ENCODE results near the gene PIK3CD. TPM values are rescaled to one million over a fixed set of nuclear protein-coding genes. Genes with fewer than 3 reads are reported as not detected.

The PIK3CD gene
- total RNA-seq, 2 donors from 2014 or later: 177 to 204 TPM

DNA sequence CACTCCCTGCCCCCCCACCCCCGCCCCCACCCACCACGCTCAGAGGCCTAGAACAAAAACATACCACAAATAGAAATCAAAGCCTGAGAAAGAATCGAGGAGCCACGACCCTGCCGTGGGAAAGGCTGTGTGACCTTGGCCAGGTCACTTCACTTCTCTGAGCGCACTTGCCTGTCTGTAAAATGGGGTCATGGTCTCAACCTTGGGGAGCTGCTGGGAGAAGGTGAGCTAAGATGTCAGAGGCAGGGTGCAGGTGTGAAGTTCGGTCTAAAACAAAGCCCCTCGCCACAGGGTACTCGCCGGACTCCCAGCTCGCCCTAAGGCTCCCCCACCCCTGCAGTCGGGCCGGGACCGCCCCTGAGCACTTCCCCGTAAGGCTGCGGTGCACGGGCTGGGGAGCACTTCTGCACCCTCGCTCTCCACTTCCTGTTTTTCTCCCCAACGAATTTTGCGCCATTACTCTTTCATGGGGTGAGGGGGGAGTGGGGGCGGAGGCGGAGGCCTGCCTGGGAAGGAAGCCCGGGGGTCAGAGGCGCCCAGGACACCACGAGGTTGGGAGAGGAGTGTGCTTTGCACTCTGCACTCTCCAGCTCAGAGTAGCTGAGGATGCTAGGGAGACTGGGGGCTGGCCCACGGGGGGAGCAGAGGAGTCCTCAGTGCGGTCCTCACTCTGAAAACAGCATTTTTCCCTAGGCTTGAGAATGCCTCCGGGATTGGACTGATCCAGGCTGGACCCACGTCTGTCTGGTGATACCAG lies 21.9 kb upstream of the PIK3CD start:
- Mint-ChIP-seq H3K4me1 (peaks cover 48% of the 10 kb centered on the region), H3K27me3 (no peaks in the 10 kb centered on the region), H3K36me3 (ENCODE audit: low read depth) (peaks cover 4% of the 10 kb centered on the region), H3K27ac (peak overlapping the region; percentile 97), H3K4me3 (peak overlapping the region; percentile 94)
- DNase-seq (peak; percentile 52 to 54 (median 53)), ATAC-seq (peak; percentile 58)
- no peaks in the 10 kb centered on the region for H3K9me3 ChIP-seq (ENCODE audit: control insufficient read depth, low read length, poor library complexity, severe bottlenecking)

GRCh38 chr1:9630331-9631111 lies 21.0 kb upstream of the PIK3CD start:
- Mint-ChIP-seq H3K4me3 (peak overlapping the region; percentile 94), H3K27me3 (no peaks in the 10 kb centered on the region), H3K4me1 (peaks cover 52% of the 10 kb centered on the region), H3K36me3 (ENCODE audit: low read depth) (peaks cover 6% of the 10 kb centered on the region), H3K27ac (peak overlapping the region; percentile 97)
- ATAC-seq (no peak), DNase-seq (no peak)
- no peaks in the 10 kb centered on the region for H3K9me3 ChIP-seq (ENCODE audit: control insufficient read depth, low read length, poor library complexity, severe bottlenecking)

GRCh38 chr1:9631613-9632012 lies 19.9 kb upstream of the PIK3CD start:
- H3K9me3 ChIP-seq (ENCODE audit: control insufficient read depth, low read length, poor library complexity, severe bottlenecking): no peaks in the 10 kb centered on the region
- no peaks in the 10 kb centered on the region for H3K27me3 Mint-ChIP-seq
- no peak for ATAC-seq
- peak overlapping the region; percentile 94 for H3K4me3 Mint-ChIP-seq
- peaks cover 6% of the 10 kb centered on the region for H3K36me3 Mint-ChIP-seq (ENCODE audit: low read depth)
- peaks cover 48% of the 10 kb centered on the region for H3K4me1 Mint-ChIP-seq
- H3K27ac Mint-ChIP-seq: peak overlapping the region; percentile 97
- no peak for DNase-seq

DNA sequence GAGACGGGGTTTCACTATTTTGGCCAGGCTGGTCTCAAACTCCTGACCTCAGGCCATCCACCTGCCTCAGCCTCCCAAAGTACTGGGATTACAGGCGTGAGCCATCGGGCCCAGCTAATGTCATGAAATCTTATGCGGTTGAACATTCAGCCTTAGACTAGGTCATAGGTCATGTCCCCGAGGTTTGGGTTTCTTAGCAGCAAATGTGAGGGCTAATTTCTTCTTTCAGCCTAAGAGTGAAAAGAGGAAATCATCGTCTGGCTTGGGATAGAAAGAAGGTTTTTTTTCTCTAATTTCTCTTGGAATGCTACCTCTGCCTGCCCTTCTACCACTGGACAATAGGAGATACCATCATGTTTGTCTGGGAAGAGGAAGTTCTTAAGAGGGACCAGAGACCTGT lies 18.0 kb upstream of the PIK3CD start:
- peak overlapping the region; percentile 29 for H3K27ac Mint-ChIP-seq
- DNase-seq (no peak), ATAC-seq (no peak)
- no peak overlapping the region for H3K4me3 Mint-ChIP-seq
- H3K36me3 Mint-ChIP-seq (ENCODE audit: low read depth): peaks cover 6% of the 10 kb centered on the region
- no peaks in the 10 kb centered on the region for H3K27me3 Mint-ChIP-seq
- H3K9me3 ChIP-seq (ENCODE audit: control insufficient read depth, low read length, poor library complexity, severe bottlenecking): no peaks in the 10 kb centered on the region
- H3K4me1 Mint-ChIP-seq: peaks cover 37% of the 10 kb centered on the region

GRCh38 chr1:9634582-9634981 lies 16.9 kb upstream of the PIK3CD start:
- no peak overlapping the region for H3K4me3 Mint-ChIP-seq
- no peak for DNase-seq
- peaks cover 6% of the 10 kb centered on the region for H3K36me3 Mint-ChIP-seq (ENCODE audit: low read depth)
- no peaks in the 10 kb centered on the region for H3K27me3 Mint-ChIP-seq
- peak overlapping the region; percentile 57 for H3K27ac Mint-ChIP-seq
- H3K4me1 Mint-ChIP-seq: peaks cover 38% of the 10 kb centered on the region
- no peak for ATAC-seq
- H3K9me3 ChIP-seq (ENCODE audit: control insufficient read depth, low read length, poor library complexity, severe bottlenecking): no peaks in the 10 kb centered on the region

GRCh38 chr1:9639227-9639626 lies 12.3 kb upstream of the PIK3CD start:
- no peaks in the 10 kb centered on the region for H3K9me3 ChIP-seq (ENCODE audit: control insufficient read depth, low read length, poor library complexity, severe bottlenecking)
- Mint-ChIP-seq H3K4me3 (no peak overlapping the region), H3K36me3 (ENCODE audit: low read depth) (peaks cover 2% of the 10 kb centered on the region), H3K4me1 (peaks cover 37% of the 10 kb centered on the region), H3K27me3 (no peaks in the 10 kb centered on the region), H3K27ac (peak overlapping the region; percentile 79)
- DNase-seq: no peak
- ATAC-seq: no peak

DNA sequence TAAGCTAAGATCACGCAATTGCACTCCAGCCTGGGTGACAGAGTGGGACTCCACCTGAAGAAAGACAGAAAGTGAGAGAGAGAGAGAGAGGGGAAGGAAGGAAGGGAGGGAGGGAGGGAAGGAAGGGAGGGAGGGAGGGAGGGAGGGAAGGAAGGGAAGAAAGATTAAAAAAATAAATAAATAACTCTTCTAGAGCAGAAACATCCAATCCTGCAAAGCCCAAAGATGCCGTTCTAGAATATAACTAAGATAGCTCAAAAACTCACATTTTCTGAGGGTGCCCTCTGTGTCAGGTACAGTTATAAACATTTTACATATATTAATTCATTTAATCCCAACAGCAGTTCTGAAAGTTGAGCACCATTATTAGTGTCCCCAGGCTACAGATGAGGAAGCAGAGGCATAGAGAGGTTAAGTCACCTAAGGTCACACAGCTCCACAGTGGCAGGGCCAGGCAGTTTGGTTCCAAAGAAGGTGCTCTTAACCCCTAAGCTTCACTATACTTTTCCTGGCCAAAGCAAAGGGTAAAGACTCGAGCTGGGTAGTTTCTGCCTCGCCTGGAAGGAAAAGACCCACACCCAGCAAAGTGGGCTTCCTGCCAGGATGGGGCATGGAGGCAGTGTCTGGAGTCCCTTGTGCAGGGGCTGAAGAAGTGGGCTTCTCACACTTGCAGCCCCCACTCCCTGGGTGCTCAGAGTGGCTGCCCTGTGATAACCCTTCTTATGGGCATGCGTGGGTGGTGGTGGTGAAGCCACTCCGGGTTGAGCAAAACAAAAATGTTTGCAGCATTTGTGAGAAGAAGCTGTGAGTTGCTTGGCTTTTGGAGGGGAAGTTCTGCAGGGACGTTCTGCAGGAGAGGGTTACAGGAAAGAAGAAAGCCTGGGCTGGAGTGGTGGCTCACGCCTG lies 7.9 kb upstream of the PIK3CD start:
- no peaks in the 10 kb centered on the region for H3K27me3 Mint-ChIP-seq
- peak overlapping the region; percentile 3 for H3K4me3 Mint-ChIP-seq
- no peak for DNase-seq
- peak overlapping the region; percentile 59 for H3K27ac Mint-ChIP-seq
- H3K36me3 Mint-ChIP-seq (ENCODE audit: low read depth): no peaks in the 10 kb centered on the region
- peaks cover 39% of the 10 kb centered on the region for H3K4me1 Mint-ChIP-seq
- ATAC-seq: peak; percentile 30
- no peaks in the 10 kb centered on the region for H3K9me3 ChIP-seq (ENCODE audit: control insufficient read depth, low read length, poor library complexity, severe bottlenecking)

GRCh38 chr1:9646037-9646436 lies 5.5 kb upstream of the PIK3CD start:
- Mint-ChIP-seq H3K4me1 (peaks cover 26% of the 10 kb centered on the region), H3K27ac (no peak overlapping the region), H3K27me3 (no peaks in the 10 kb centered on the region), H3K4me3 (no peak overlapping the region), H3K36me3 (ENCODE audit: low read depth) (no peaks in the 10 kb centered on the region)
- no peaks in the 10 kb centered on the region for H3K9me3 ChIP-seq (ENCODE audit: control insufficient read depth, low read length, poor library complexity, severe bottlenecking)
- DNase-seq (no peak), ATAC-seq (no peak)

GRCh38 chr1:9648171-9648570 lies 3.4 kb upstream of the PIK3CD start:
- Mint-ChIP-seq H3K27ac (no peak overlapping the region), H3K27me3 (no peaks in the 10 kb centered on the region), H3K4me1 (peaks cover 21% of the 10 kb centered on the region), H3K4me3 (no peak overlapping the region), H3K36me3 (ENCODE audit: low read depth) (no peaks in the 10 kb centered on the region)
- no peaks in the 10 kb centered on the region for H3K9me3 ChIP-seq (ENCODE audit: control insufficient read depth, low read length, poor library complexity, severe bottlenecking)
- no peak for ATAC-seq
- DNase-seq: no peak

GRCh38 chr1:9649769-9650168 lies 1.8 kb upstream of the PIK3CD start:
- DNase-seq (no peak), ATAC-seq (no peak)
- Mint-ChIP-seq H3K27ac (peak overlapping the region; percentile 88), H3K36me3 (ENCODE audit: low read depth) (no peaks in the 10 kb centered on the region), H3K27me3 (no peaks in the 10 kb centered on the region), H3K4me3 (peak overlapping the region; percentile 81), H3K4me1 (peaks cover 26% of the 10 kb centered on the region)
- no peaks in the 10 kb centered on the region for H3K9me3 ChIP-seq (ENCODE audit: control insufficient read depth, low read length, poor library complexity, severe bottlenecking)

DNA sequence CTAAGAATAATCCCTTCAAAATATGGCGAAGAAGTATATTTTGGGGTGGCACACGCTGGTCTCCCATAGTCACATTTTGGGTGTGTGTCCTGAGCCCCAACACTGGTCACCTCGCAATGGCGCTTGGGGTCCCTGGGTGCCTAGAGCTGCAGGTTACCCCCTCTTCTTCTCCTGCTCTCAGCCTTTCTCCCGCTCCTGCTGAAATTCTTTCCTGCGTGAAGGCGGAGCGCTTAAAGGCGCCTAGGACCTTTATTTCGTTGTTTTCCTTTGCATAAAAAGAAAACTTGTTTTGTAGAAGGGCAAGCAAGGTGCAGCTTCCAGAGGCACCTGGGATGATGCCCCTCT lies 339 bp upstream of the PIK3CD start:
- Mint-ChIP-seq H3K27ac (peak overlapping the region; percentile 88), H3K4me3 (peak overlapping the region; percentile 98), H3K4me1 (peaks cover 33% of the 10 kb centered on the region), H3K36me3 (ENCODE audit: low read depth) (no peaks in the 10 kb centered on the region), H3K27me3 (no peaks in the 10 kb centered on the region)
- ATAC-seq (no peak), DNase-seq (no peak)
- no peaks in the 10 kb centered on the region for H3K9me3 ChIP-seq (ENCODE audit: control insufficient read depth, low read length, poor library complexity, severe bottlenecking)

DNA sequence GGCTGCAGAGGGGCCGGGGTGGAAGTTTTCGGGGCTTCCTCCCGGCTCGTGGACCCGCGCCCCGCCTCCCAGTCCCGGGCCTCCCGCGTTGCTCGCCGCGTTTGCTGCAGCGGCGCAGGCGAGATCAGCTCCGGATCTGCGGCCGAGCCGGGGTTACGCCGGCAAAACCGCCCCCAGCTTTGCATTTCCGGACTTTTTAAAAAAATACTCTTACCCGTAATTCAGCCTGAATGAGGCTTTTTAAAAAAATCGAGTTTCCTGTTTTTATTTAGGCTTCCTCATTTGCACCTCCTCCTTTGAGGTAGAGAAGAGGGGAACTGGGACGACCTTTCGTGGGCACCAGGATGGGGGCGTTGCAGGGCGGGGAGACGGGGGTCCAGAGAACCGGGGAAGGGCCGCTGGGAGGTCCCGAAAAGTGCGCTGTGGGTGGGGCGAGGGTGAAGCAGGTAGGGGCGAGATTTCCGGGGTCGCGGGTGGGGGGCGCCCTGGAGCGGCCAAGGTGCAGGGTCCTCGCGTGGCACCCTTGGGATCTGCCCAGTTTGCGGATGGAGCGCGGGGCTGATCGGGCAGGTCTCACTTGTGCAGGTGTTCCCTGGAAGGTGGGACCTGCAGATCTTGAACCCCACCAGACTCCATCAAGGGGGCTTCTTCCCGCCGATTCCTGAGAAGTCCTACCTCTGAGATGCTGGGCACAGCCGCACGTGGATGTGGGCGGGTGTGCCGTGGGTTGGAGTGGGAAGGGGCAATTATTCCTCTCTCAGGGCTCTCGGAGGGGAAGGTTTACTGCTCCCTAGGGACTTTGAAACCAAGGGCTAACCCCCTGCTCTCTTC lies 1.1 kb downstream of the PIK3CD start:
- H3K27me3 Mint-ChIP-seq: no peaks in the 10 kb centered on the region
- H3K4me1 Mint-ChIP-seq: peaks cover 37% of the 10 kb centered on the region
- peak overlapping the region; percentile 96 for H3K27ac Mint-ChIP-seq
- no peaks in the 10 kb centered on the region for H3K9me3 ChIP-seq (ENCODE audit: control insufficient read depth, low read length, poor library complexity, severe bottlenecking)
- peak overlapping the region; percentile 98 for H3K4me3 Mint-ChIP-seq
- no peaks in the 10 kb centered on the region for H3K36me3 Mint-ChIP-seq (ENCODE audit: low read depth)
- ATAC-seq: peak; percentile 67
- peak; percentile 58 to 69 (median 61) for DNase-seq
